Measurements from ENCODE around the gene CNEP1R1.

The CNEP1R1 gene

DNA sequence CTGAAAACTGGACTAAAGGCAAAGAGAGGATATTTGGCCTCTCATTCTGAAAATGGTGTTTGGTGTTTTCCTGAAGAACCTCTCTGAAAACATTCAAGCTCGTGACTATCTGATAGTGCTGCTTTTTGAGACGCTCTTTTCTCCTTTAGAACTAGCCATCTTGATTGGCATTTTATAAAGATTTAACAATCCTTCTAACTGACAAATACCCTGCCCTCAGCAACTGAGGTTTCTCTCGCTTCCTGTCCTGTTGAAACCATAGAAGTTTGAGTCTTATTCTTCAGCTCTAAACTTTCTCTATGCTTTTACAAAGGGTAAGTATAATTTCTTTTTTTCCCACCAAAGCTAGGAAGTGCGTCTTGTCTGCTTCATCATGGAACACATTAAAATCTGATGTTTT lies 13.3 kb downstream of the CNEP1R1 start:
- H3K4me1 ChIP-seq (ENCODE audit: insufficient read depth, low read length, poor library complexity, severe bottlenecking), result peaks cover 18% of the 10 kb centered on the region
- no peaks in the 10 kb centered on the region for H3K9me2 ChIP-seq (replicated peaks; ENCODE audit: low read depth, low read length)
- no peak for TF ChIP-seq EZH2phosphoT487 (IDR thresholded peaks at IDR 0.05; ENCODE audit: borderline replicate concordance)
- TF ChIP-seq, protein P1, sequence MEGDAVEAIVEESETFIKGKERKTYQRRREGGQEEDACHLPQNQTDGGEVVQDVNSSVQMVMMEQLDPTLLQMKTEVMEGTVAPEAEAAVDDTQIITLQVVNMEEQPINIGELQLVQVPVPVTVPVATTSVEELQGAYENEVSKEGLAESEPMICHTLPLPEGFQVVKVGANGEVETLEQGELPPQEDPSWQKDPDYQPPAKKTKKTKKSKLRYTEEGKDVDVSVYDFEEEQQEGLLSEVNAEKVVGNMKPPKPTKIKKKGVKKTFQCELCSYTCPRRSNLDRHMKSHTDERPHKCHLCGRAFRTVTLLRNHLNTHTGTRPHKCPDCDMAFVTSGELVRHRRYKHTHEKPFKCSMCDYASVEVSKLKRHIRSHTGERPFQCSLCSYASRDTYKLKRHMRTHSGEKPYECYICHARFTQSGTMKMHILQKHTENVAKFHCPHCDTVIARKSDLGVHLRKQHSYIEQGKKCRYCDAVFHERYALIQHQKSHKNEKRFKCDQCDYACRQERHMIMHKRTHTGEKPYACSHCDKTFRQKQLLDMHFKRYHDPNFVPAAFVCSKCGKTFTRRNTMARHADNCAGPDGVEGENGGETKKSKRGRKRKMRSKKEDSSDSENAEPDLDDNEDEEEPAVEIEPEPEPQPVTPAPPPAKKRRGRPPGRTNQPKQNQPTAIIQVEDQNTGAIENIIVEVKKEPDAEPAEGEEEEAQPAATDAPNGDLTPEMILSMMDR (conservative IDR thresholded peaks at IDR 0.05; ENCODE audit: low read length), result no peak

DNA sequence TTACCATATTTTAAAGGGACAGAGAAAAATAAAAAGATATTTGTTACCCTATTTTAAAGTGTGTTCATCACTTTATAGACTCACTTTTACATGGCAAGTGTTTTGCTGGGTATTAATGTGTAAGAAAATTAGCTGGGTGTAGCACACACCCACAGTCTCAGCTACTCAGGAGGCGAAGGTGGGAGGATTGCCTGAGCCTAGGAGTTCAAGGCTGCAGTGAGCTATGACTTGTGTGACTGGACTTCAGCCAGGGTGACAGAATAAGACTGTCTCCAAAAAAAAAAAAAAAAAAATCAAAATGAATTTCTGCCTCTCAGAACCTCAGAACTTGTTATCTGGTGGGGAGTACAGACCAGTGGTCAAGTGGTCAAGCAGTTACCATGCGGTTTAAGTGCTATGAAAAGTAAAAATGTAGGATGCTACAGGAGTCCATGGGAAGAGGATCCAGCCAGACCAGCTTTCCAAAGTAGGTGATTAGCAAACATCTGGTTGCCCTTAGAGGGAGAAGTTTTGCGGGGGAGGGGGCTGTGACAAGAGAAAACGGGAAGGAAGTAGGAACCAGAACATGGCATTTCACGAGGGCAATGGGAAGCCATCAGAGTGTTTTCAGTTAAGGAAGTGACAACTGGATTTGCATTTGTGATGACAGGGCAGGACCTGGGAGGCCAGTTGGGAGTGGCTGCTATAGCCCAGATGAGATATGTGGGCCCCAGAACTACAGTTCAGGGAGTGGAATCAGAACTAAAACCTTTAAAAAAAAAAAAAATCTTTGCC lies 13.9 kb downstream of the CNEP1R1 start:
- Histone ChIP-seq H3K9me2 (replicated peaks; ENCODE audit: low read depth, low read length) (no peaks in the 10 kb centered on the region), H4K20me1 (ENCODE audit: insufficient read depth, low read length, poor library complexity, severe bottlenecking) (no peaks in the 10 kb centered on the region), H3K9ac (ENCODE audit: low read depth, low read length, poor library complexity, severe bottlenecking) (no peak overlapping the region), H2AFZ (ENCODE audit: low read length) (no peak overlapping the region), H3K9me3 (ENCODE audit: insufficient read depth, low read depth, low read length) (no peaks in the 10 kb centered on the region), H3K79me2 (ENCODE audit: insufficient read depth, low read length) (no peaks in the 10 kb centered on the region), H3F3A (ENCODE audit: low read depth) (no peaks in the 10 kb centered on the region), H3K4me1 (ENCODE audit: insufficient read depth, low read length, poor library complexity, severe bottlenecking) (peaks cover 18% of the 10 kb centered on the region), H3K36me3 (ENCODE audit: insufficient read depth, low read length) (peaks cover 15% of the 10 kb centered on the region; the same call in 1 of the 2 replicates), H3K4me2 (ENCODE audit: low read depth, low read length, poor library complexity, severe bottlenecking) (peak overlapping the region; percentile 36), H3K27me3 (ENCODE audit: insufficient read depth, low read length, poor library complexity, severe bottlenecking) (no peaks in the 10 kb centered on the region), H3K4me3 (ENCODE audit: low read length, poor library complexity, severe bottlenecking) (peak overlapping the region; percentile 16)
- no peak for TF ChIP-seq EZH2phosphoT487 (IDR thresholded peaks at IDR 0.05; ENCODE audit: borderline replicate concordance)
- TF ChIP-seq, protein P1 (conservative IDR thresholded peaks at IDR 0.05; ENCODE audit: low read length), result no peak

More for the DNA sequence above, 13.3 kb downstream of the CNEP1R1 start:
- Histone ChIP-seq H3K4me2 (ENCODE audit: low read depth, low read length, poor library complexity, severe bottlenecking) (peak overlapping the region; percentile 36), H3K36me3 (ENCODE audit: insufficient read depth, low read length) (peaks cover 19% of the 10 kb centered on the region; the same call in 1 of the 2 replicates), H4K20me1 (ENCODE audit: insufficient read depth, low read length, poor library complexity, severe bottlenecking) (no peaks in the 10 kb centered on the region), H3K9ac (ENCODE audit: low read depth, low read length, poor library complexity, severe bottlenecking) (no peak overlapping the region), H3K79me2 (ENCODE audit: insufficient read depth, low read length) (no peaks in the 10 kb centered on the region), H3K27me3 (ENCODE audit: insufficient read depth, low read length, poor library complexity, severe bottlenecking) (no peaks in the 10 kb centered on the region), H3K9me3 (ENCODE audit: insufficient read depth, low read depth, low read length) (no peaks in the 10 kb centered on the region), H2AFZ (ENCODE audit: low read length) (no peak overlapping the region), H3F3A (ENCODE audit: low read depth) (no peaks in the 10 kb centered on the region), H3K4me3 (ENCODE audit: low read length, poor library complexity, severe bottlenecking) (peak overlapping the region; percentile 16)

DNA sequence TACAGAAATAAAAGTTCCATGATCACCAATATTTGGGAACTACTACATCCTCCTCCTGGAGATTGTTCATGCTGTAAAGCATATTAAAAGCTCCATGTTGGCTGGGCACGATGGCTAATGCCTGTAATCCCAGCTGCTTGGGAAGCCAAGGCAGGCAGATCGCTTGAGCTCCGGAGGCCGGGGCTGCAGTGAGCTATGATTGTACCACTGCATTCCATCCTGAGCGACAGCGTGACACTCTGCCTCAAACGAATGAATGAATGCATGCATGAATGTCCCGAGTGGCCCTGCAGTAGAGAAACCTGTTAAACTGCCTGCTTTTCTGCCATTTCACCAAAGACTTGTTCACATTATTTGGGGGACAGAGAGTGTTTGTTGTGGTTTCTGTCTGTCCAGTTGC lies 15.0 kb downstream of the CNEP1R1 start:
- Histone ChIP-seq H3K4me1 (ENCODE audit: insufficient read depth, low read length, poor library complexity, severe bottlenecking) (peaks cover 18% of the 10 kb centered on the region), H3K36me3 (ENCODE audit: insufficient read depth, low read length) (peaks cover 10% of the 10 kb centered on the region; the same call in 1 of the 2 replicates), H3K4me2 (ENCODE audit: low read depth, low read length, poor library complexity, severe bottlenecking) (no peak overlapping the region)

More for the DNA sequence above, 15.0 kb downstream of the CNEP1R1 start:
- Histone ChIP-seq H3K9me3 (ENCODE audit: insufficient read depth, low read depth, low read length) (no peaks in the 10 kb centered on the region), H3K27me3 (ENCODE audit: insufficient read depth, low read length, poor library complexity, severe bottlenecking) (no peaks in the 10 kb centered on the region), H3K4me3 (ENCODE audit: low read length, poor library complexity, severe bottlenecking) (no peak overlapping the region), H3F3A (ENCODE audit: low read depth) (no peaks in the 10 kb centered on the region), H4K20me1 (ENCODE audit: insufficient read depth, low read length, poor library complexity, severe bottlenecking) (no peaks in the 10 kb centered on the region), H3K9me2 (replicated peaks; ENCODE audit: low read depth, low read length) (no peaks in the 10 kb centered on the region), H2AFZ (ENCODE audit: low read length) (no peak overlapping the region), H3K9ac (ENCODE audit: low read depth, low read length, poor library complexity, severe bottlenecking) (no peak overlapping the region), H3K79me2 (ENCODE audit: insufficient read depth, low read length) (no peaks in the 10 kb centered on the region)
- TF ChIP-seq, protein P1 (conservative IDR thresholded peaks at IDR 0.05; ENCODE audit: low read length), result no peak
- no peak for TF ChIP-seq EZH2phosphoT487 (IDR thresholded peaks at IDR 0.05; ENCODE audit: borderline replicate concordance)

Measured in Loucy (cell line).